Measurements from ENCODE around the gene PKDCC.
A peak's percentile ranks its signal among the peaks of the same experiment; 100 is the strongest.

The PKDCC gene, protein sequence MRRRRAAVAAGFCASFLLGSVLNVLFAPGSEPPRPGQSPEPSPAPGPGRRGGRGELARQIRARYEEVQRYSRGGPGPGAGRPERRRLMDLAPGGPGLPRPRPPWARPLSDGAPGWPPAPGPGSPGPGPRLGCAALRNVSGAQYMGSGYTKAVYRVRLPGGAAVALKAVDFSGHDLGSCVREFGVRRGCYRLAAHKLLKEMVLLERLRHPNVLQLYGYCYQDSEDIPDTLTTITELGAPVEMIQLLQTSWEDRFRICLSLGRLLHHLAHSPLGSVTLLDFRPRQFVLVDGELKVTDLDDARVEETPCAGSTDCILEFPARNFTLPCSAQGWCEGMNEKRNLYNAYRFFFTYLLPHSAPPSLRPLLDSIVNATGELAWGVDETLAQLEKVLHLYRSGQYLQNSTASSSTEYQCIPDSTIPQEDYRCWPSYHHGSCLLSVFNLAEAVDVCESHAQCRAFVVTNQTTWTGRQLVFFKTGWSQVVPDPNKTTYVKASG

DNA sequence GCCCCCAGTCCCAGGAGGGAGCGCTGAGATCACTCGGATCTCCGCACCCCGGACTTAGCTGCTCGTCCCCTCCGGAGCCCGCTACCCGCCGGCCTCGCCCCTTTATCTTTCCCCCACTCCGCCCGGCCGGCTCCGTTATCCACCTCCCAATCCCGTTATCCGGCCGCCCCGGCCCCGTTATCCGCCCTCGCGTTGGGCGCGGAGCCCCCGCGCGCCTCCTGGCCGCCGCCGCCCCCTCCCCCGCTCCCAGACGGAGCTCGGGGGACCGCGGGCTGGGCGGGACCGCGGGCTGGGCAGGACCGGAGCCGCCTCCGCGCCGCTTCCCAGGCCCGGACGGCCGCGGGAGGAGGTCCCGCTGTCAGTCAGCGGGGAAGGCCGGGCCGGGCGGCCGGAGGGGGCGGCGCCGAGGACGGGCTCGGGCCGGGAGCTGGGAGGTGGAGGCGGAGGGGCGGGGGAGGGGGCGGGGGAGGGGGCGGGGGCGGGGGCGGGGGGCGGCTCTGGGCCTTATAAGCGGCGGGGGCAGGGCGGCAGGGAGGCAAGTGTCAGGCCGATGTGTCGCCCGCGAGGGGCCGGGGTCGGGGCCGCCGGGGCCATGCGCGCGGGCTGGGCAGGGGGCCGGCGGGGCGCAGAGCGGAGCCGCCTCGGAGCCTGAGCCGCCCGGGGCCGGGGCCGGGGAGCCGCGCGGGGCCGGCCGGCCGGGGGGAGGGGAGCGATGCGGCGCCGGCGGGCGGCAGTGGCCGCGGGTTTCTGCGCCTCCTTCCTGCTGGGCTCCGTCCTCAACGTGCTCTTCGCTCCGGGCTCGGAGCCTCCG lies at the start of gene PKDCC:
TSS of gene PKDCC (plus strand) at position 534 of the 811 bp plus-strand sequence. CDS start at position 713, 179 bp downstream.
- H3K4me1 Mint-ChIP-seq = peaks cover 6% of the 10 kb centered on the region
- ATAC-seq (ENCODE audit: low read depth) = peak; percentile 43

GRCh38 chr2:41998186-41999127 lies 49.4 kb upstream of the PKDCC start:
- H3K9me3 Mint-ChIP-seq = peaks cover 6% of the 10 kb centered on the region
- ATAC-seq (ENCODE audit: low read depth) (no peak), DNase-seq (ENCODE audit: low spot score in 2 of 2) (no peak)
- H3K4me3 Mint-ChIP-seq = no peak overlapping the region
- no peak overlapping the region for H3K27ac Mint-ChIP-seq
- no peaks in the 10 kb centered on the region for H3K4me1 Mint-ChIP-seq
- H3K27me3 Mint-ChIP-seq = peaks cover 11% of the 10 kb centered on the region
- no peaks in the 10 kb centered on the region for H3K36me3 Mint-ChIP-seq

More for the DNA sequence above, at the start of gene PKDCC:
- Mint-ChIP-seq H3K36me3 (no peaks in the 10 kb centered on the region), H3K27me3 (peaks cover 28% of the 10 kb centered on the region), H3K4me3 (peak within 1 kb of the TSS; percentile 74), H3K9me3 (no peaks in the 10 kb centered on the region), H3K27ac (no peak within 1 kb of the TSS)
- peak; percentile 10 to 35 for DNase-seq (ENCODE audit: low spot score in 2 of 2)

- Mint-ChIP-seq H3K27ac (no peak overlapping the region), H3K36me3 (no peaks in the 10 kb centered on the region), H3K27me3 (peaks cover 11% of the 10 kb centered on the region), H3K9me3 (peaks cover 10% of the 10 kb centered on the region), H3K4me3 (no peak overlapping the region), H3K4me1 (no peaks in the 10 kb centered on the region)
- DNase-seq (ENCODE audit: low spot score in 2 of 2) (no peak), ATAC-seq (ENCODE audit: low read depth) (no peak)
Observed at GRCh38 chr2:41999128-41999480, 48.7 kb upstream of the PKDCC start.

DNA sequence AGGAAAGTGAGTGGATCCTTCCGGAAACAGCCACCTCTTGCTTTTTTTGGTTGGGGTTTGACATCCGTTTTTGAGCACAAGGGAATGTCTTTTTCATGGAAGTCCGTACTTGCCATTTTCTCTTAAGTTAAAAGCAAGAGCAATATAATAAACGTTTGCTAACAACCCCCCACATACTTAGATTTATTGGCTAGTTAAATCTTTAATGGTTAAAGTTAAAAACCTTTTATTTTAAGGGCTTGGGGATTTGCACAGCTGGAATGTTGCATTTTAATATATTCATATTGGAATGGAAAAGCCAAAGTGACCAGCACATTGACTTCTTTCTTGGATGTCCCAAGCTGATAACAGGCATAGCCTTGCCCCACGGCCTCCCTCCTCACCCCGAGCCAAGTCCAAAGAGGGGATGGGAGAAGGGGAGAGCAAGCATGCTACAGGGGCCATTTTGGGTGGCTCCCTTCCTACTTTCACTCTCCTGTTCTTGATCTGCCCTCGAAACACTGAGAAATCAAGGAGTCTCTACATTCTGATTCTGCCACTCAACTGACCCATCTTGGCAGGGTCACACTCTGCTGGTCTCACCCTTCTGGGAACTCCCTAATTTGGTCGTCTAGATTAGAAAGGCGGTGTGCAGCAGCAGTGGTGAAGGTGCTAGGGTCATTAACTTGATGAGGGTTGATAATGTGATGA lies 48.1 kb upstream of the PKDCC start:
- H3K9me3 Mint-ChIP-seq = peaks cover 10% of the 10 kb centered on the region
- H3K27me3 Mint-ChIP-seq = peaks cover 11% of the 10 kb centered on the region
- ATAC-seq (ENCODE audit: low read depth) (no peak), DNase-seq (ENCODE audit: low spot score in 2 of 2) (no peak)
- no peak overlapping the region for H3K27ac Mint-ChIP-seq
- no peaks in the 10 kb centered on the region for H3K36me3 Mint-ChIP-seq
- H3K4me1 Mint-ChIP-seq = no peaks in the 10 kb centered on the region
- no peak overlapping the region for H3K4me3 Mint-ChIP-seq

DNA sequence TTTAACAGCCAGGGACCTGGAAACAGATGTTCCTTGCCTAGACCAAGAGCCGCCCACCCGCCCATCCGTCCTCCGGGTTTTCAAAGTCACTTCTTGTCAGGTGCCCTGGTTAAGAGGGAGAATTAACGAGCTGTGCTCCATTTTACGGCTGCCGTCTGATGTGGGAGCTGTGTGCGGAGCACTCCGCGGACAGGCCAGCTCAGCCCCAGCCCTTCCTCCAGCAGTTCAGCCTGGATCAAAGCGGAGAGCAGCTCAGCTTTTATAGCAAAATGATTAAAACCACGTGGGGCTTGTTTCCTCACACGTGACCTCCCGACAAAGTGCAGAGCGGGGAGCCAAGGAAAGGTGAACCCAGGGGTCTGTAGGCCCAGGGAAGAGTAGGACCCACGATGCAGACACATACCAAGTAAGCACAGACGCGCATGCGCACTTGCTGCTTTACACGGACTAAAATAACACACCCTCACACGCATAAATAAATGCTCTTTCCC lies 46.1 kb upstream of the PKDCC start:
- H3K27ac Mint-ChIP-seq = no peak overlapping the region
- ATAC-seq (ENCODE audit: low read depth) (no peak), DNase-seq (ENCODE audit: low spot score in 2 of 2) (no peak)
- peaks cover 11% of the 10 kb centered on the region for H3K27me3 Mint-ChIP-seq
- no peaks in the 10 kb centered on the region for H3K4me1 Mint-ChIP-seq
- H3K36me3 Mint-ChIP-seq = no peaks in the 10 kb centered on the region
- no peak overlapping the region for H3K4me3 Mint-ChIP-seq
- H3K9me3 Mint-ChIP-seq = peaks cover 15% of the 10 kb centered on the region

DNA sequence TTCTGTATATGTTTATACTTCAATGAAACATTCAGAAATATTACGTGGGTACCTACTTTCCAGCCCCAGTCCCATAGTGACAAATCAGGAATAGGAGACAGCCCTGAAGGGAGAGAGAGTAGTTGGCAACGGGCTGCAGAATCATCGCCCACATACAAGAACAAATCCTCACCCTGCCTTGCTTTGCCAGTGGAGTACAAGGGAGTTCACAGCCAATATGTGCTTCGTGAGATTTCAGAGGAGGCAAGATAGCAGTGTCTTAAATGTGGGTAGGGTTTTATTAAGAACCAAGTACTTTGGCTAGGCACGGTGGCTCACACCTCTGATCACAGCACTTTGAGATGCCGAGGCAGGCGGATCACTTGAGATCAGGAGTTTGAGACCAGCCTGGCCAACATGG lies 40.3 kb upstream of the PKDCC start:
- ATAC-seq (ENCODE audit: low read depth) (no peak), DNase-seq (ENCODE audit: low spot score in 2 of 2) (no peak)
- no peak overlapping the region for H3K4me3 Mint-ChIP-seq
- H3K27ac Mint-ChIP-seq = no peak overlapping the region
- H3K36me3 Mint-ChIP-seq = no peaks in the 10 kb centered on the region
- peaks cover 15% of the 10 kb centered on the region for H3K9me3 Mint-ChIP-seq
- peaks cover 10% of the 10 kb centered on the region for H3K27me3 Mint-ChIP-seq
- H3K4me1 Mint-ChIP-seq = peaks cover 3% of the 10 kb centered on the region

DNA sequence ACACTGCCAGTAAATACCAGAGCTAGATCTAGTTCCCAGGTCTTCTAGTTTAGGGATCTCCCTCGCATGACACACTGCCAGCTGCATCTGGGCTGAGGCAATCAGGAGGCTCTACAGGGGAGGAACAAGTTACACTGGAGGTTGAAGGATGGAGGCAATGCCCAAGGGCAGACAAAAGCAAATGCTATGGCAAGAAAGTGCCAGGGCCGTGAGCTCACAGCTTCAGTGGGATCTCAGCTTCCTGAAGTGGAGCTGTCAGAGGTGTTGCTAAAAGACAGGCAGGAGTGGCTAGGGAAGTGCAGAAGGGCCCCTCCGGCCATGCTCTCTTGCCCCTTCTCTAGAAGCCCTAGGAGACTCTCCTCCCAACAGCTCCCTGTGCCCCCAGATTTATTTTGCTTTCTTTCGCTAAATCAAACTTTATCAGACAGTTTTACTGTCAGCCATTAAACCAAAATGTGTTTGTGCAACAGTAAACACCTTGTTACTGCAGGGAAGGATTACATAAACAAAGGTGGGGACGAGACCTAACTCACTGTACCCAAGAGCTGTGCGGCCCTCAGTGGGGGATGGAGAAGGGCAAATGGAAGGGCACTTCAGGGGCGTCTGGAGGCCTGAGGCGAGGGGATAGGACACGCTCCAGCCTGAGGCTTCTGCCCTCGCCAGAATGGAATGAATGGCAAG lies 39.4 kb upstream of the PKDCC start:
- no peaks in the 10 kb centered on the region for H3K36me3 Mint-ChIP-seq
- no peak for DNase-seq (ENCODE audit: low spot score in 2 of 2)
- no peak overlapping the region for H3K27ac Mint-ChIP-seq
- H3K4me1 Mint-ChIP-seq = peaks cover 3% of the 10 kb centered on the region
- H3K27me3 Mint-ChIP-seq = peaks cover 10% of the 10 kb centered on the region
- ATAC-seq (ENCODE audit: low read depth) = no peak
- H3K4me3 Mint-ChIP-seq = no peak overlapping the region
- H3K9me3 Mint-ChIP-seq = peaks cover 12% of the 10 kb centered on the region

GRCh38 chr2:42009657-42010580 lies 37.9 kb upstream of the PKDCC start:
- peak overlapping the region; percentile 61 for H3K4me3 Mint-ChIP-seq
- ATAC-seq (ENCODE audit: low read depth) = no peak
- no peak overlapping the region for H3K27ac Mint-ChIP-seq
- peaks cover 5% of the 10 kb centered on the region for H3K9me3 Mint-ChIP-seq
- DNase-seq (ENCODE audit: low spot score in 2 of 2) = no peak
- H3K36me3 Mint-ChIP-seq = no peaks in the 10 kb centered on the region
- peaks cover 10% of the 10 kb centered on the region for H3K27me3 Mint-ChIP-seq
- H3K4me1 Mint-ChIP-seq = peaks cover 3% of the 10 kb centered on the region

DNA sequence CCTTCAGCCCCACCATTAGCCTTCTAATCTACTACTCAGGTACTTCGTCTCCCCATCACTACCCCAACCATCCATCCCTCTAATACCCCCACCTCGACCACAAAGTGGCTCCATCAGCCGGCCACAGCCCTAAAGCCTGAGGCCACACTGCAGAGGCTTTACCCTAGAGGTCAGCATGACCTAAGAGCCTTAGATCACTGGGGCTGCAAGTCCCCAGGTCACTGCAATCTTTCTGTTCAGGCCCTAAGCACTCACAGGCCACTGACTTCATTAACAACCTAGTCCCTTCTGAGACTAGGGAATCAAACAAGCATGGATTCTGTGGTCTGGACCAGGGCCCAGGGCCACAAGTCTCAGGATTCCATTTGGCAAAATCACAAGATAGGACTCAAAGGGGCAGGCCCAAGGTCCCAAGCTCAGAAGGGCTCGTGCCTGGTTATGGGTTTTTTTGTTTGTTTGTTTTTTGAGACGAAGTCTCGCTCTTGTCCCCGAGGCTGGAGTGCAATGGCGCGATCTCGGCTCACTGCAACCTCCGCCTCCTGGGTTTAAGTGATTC lies 37.0 kb upstream of the PKDCC start:
- ATAC-seq (ENCODE audit: low read depth) (no peak), DNase-seq (ENCODE audit: low spot score in 2 of 2) (no peak)
- Mint-ChIP-seq H3K36me3 (no peaks in the 10 kb centered on the region), H3K27ac (no peak overlapping the region), H3K9me3 (no peaks in the 10 kb centered on the region), H3K4me3 (no peak overlapping the region), H3K4me1 (peaks cover 3% of the 10 kb centered on the region), H3K27me3 (peaks cover 10% of the 10 kb centered on the region)

- Mint-ChIP-seq H3K9me3 (no peaks in the 10 kb centered on the region), H3K27me3 (peaks cover 11% of the 10 kb centered on the region), H3K4me1 (peaks cover 3% of the 10 kb centered on the region), H3K4me3 (no peak overlapping the region), H3K27ac (no peak overlapping the region), H3K36me3 (no peaks in the 10 kb centered on the region)
- ATAC-seq (ENCODE audit: low read depth) (no peak), DNase-seq (ENCODE audit: low spot score in 2 of 2) (no peak)
Observed at GRCh38 chr2:42012137-42012536, 35.7 kb upstream of the PKDCC start.

- no peak overlapping the region for H3K27ac Mint-ChIP-seq
- H3K9me3 Mint-ChIP-seq = no peaks in the 10 kb centered on the region
- no peak for DNase-seq (ENCODE audit: low spot score in 2 of 2)
- no peak for ATAC-seq (ENCODE audit: low read depth)
- no peaks in the 10 kb centered on the region for H3K36me3 Mint-ChIP-seq
- peaks cover 11% of the 10 kb centered on the region for H3K27me3 Mint-ChIP-seq
- H3K4me1 Mint-ChIP-seq = peaks cover 3% of the 10 kb centered on the region
- H3K4me3 Mint-ChIP-seq = no peak overlapping the region
Observed at GRCh38 chr2:42012651-42013050, 35.2 kb upstream of the PKDCC start.

GRCh38 chr2:42013409-42013808 lies 34.4 kb upstream of the PKDCC start:
- Mint-ChIP-seq H3K36me3 (no peaks in the 10 kb centered on the region), H3K4me3 (no peak overlapping the region), H3K27ac (no peak overlapping the region), H3K27me3 (peaks cover 8% of the 10 kb centered on the region), H3K9me3 (no peaks in the 10 kb centered on the region), H3K4me1 (peaks cover 3% of the 10 kb centered on the region)
- DNase-seq (ENCODE audit: low spot score in 2 of 2) (no peak), ATAC-seq (ENCODE audit: low read depth) (no peak)

Data from memory B cell (primary cell).